GM21825 (cell line): ENCODE results near the gene TMEM14C.

ENCODE experiments used
- ATAC-seq: cut with Tn5 transposase; IDR thresholded peaks from one replicate; pipeline ENCODE4 v1.9.1; 2021; ENCODE audit warnings: mild to moderate bottlenecking, moderate library complexity; ENCODE audit not compliant: unreplicated experiment

TMEM14C gene

DNA sequence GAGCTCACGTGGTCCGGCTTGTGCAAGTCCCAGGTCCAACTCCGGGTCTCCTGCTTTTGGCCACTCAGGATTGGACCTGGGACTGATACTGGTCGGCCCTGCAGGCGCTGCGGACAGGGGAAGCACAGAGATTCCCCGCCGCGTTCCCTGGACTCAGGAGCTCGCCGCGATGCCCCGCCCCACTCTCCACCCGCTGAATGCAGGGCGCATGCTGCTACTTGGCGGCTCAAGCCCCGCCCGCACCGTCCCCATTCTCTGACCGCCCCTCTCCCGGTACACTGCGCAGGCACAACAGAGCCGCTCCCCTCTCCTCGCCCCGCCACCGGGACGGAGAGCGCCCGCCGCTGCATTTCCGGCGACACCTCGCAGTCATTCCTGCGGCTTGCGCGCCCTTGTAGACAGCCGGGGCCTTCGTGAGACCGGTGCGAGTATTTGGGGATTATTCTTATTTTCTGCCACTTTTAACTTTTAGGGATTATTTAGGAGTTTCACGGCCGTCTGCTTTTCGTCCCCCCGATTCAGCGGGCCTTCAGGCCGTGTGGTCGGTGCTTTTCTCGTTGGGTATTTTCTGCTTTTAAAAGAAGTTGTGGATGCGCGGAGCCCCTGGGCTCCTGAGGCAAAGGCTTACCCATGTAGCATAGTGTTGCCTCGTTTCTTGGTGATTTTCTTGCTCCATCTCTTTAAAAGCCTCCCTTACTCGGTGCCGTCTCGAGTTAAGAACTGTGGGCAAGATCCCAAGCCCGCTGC, at the start of gene TMEM14C:
TSS of gene TMEM14C (plus strand) at position 251 of the 747 bp plus-strand sequence. CDS start 1,544 bp downstream, outside the sequence.
- ATAC-seq, result peak; percentile 97

GRCh38 chr6:10676403-10676802, 46.5 kb upstream of the TMEM14C start:
- ATAC-seq, result no peak

- no peak for ATAC-seq
These were observed 44.4 kb upstream of the TMEM14C start for GRCh38 chr6:10678456-10678855.

DNA sequence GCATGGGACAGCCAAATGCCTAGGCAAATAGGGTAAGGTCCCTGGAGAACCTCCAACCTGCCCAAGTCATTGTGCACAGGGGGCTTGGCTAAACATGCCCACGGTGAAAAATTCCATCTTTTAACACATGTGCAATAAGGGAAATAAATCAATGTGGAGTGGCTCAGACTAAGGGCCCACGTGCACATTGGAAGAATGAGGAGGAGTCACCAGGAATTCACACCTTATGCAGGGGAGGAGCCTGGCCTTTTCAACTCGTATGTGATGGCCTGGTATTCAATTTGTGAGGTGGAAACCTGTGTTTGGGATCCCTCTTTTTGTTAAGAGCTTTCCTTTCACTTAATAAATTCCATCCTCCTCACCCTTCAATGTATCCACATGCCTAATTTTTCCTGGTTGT, 41.1 kb upstream of the TMEM14C start:
- no peak for ATAC-seq

DNA sequence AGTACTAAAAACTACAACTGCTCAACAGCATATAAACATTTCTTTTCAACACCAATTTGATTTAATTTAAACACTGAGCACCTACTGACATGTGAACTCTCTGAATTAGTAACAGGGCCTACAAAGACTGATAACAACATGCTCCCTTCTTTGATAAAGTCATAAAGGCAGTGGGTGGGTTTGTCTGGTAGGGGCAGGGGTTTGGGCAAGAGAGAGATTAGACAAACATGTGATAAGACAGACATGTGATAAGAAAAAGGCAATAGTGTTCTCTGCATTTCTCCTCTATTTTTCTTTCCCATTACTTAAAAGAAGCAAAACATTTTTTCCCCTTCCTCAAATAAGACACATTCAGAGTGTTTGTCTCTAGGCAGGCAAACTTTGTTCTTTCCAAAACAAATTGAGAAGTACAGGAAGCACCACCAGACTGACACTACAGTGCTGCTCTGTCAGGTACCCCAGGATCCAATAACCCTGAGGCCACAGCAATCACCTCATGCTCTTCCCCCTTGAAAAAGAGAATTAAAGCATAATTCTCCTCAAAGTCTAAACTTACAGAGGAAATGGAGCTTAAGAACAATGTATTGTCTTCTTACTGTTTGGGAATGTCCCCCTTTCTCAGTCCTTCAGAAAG, 40.4 kb upstream of the TMEM14C start:
- no peak for ATAC-seq

DNA sequence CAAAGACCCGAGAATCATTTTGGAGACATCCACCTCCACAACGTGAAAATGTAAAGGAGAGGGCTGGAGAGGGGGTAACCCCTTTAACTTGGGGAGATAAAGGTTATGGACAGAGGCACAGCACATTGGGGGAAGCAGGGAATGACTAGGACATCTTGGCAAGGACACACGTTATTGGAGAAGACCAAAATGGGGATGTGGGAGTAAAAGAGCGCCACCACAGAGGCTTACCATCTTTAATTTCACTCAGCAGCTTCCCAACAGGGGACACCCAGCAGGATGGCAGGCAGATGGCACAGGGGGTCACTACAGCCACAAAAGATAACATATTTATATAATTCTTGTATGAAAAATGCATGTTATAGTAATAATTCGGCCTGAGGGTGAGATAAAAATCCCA, 38.3 kb upstream of the TMEM14C start:
- no peak for ATAC-seq

DNA sequence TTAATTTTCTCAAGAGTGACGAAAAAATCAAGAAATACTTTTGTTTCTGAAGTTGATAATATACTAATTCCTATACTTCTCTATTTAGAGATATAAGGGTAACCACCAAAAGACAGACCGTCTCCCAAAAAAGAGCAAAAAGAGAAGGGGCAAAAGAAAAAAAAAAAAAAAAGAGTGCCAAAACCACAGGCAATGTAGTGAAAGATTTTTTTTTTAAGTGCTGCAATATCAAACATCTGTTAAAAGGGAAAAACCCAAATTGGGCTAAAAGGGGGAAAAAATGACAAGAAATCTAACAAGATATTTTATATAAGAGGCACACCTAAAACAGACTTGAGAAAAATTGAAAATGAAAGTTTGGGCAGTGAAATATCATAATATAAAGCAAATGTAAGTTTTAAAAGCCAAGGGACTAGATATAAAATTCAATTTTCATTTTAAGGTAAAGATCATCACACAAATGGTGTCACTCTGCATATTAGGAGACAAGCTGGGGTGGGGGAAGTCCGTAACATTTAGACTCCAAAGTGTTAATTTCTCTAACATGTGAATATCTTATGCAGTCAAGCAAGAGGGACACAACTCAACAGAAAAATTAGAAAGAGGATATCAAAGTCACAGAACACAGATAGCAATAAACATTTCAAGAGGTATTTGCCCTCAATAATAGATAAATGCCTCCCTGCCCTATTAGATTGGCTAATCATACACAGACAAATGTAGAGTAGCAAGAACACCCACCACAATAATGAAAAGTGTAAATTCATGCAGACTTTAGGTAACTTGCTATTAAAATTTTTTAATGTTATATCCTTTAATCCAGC, 37.6 kb upstream of the TMEM14C start:
- ATAC-seq, result no peak

DNA sequence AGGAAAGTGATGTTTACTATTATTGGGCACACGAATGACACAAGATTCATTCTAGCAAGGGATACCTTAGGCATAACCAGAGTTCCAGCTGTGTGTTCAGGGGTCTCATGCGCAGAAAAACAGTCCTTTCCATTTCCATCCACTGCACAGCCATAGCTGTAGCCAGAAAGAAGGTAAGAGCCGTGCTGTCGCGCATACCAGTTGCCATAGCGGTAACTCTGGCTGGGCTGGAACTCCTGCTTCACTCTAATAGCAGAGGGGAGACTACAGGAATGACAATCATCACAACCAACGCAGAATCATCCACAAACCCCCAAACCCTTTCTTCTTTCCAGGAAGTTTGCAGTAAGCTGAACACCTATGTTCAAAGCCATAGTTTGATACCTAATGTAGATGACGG, 36.0 kb upstream of the TMEM14C start:
- ATAC-seq, result no peak

GRCh38 chr6:10687582-10687981, 35.3 kb upstream of the TMEM14C start:
- ATAC-seq, result no peak

GRCh38 chr6:10690651-10691445, 32.0 kb upstream of the TMEM14C start:
- no peak for ATAC-seq

DNA sequence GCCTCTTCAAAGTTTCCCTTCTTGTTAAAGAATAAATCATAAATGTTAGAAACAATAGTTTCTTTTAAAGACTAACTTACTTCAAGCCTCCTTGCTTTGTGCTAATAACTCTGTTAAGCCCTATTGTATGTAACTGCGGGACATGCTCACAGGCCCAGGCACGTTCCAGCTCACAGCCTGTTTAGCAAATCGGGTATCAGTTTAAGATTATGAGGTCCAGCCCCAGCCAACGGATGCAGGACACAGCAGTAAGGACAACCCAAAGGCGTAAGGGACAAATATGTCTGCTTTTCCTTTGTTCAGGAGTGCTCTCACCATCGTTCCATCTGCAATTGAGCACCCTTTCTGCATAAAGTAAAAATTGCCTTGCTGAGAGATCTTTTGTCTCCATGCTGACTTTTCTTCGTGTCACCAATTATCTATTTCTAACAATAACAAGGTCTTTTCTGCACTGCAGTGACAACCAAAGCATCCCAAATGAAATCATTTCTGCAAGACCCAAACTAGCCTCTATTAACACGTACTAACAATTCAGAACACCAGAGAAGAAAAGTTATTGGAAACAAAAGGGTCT, 29.8 kb upstream of the TMEM14C start:
- no peak for ATAC-seq

- peak; percentile 97 for ATAC-seq
These were observed 28.4 kb upstream of the TMEM14C start, which contains the start of the genes C6orf52 and PAK1IP1 for GRCh38 chr6:10694302-10695085. Gene C6orf52 (minus strand): TSS chr6:10694616. CDS start chr6:10687550, 7,066 bp downstream. Gene PAK1IP1 (plus strand): TSS chr6:10694972. CDS start chr6:10694986, 14 bp downstream.

GRCh38 chr6:10695086-10695657, 27.7 kb upstream of the TMEM14C start:
- ATAC-seq, result peak; percentile 2

- ATAC-seq, result no peak
These were observed 26.2 kb upstream of the TMEM14C start for GRCh38 chr6:10696655-10697054.

GRCh38 chr6:10713962-10714361, 8.9 kb upstream of the TMEM14C start:
- ATAC-seq, result no peak

- ATAC-seq, result no peak
These were observed 3.4 kb upstream of the TMEM14C start for GRCh38 chr6:10719296-10719963.

DNA sequence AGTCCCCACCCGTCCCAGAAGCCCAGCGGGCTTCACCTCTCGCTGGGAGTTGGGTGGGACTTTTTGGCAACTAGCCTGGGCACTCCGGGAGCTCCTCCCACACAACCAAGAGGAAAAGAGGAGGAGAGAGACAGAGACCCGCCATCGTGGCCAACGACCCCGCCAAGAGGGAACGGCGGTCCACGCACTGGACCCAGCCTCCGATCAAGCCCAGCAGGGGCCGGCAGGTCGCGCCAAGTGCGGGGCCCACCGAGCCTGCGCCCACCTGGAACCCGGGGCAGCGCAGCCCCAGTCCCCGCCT, 3.0 kb upstream of the TMEM14C start:
- ATAC-seq, result no peak

GRCh38 chr6:10720265-10720959, 2.5 kb upstream of the TMEM14C start:
- ATAC-seq, result no peak
